Ovary (tissue), 9 donors: Measurements from ENCODE around the gene PRPF38B. TPM values are rescaled to one million over a fixed set of nuclear protein-coding genes. Genes with fewer than 3 reads are reported as not detected.
A peak's percentile ranks its signal among the peaks of the same experiment; 100 is the strongest.

Experiments used
- DNase-seq, 5 donors: peaks; one replicate each; pipeline ENCODE4 v3.0.0-alpha.2; 2019 to 2020
- H3K27ac ChIP-seq, 2 donors: fragments of 200-600 bp; one replicate each; pipeline versions ENCODE4 v1.5.1 to v1.8.0; 2019 to 2022
- H3K27me3 ChIP-seq: fragments of 200-600 bp; one replicate; pipeline ENCODE4 v1.8.0; 2022
- H3K36me3 ChIP-seq: fragments of 200-600 bp; sonication (generic); one replicate; pipeline ENCODE4 v1.5.1; 2019
- H3K4me1 ChIP-seq: one replicate; pipeline ENCODE4 v1.8.1; 2013; ENCODE audit warnings: mild to moderate bottlenecking, moderate library complexity; ENCODE audit not compliant: insufficient read depth
- H3K4me3 ChIP-seq: fragments of 200-600 bp; sonication (generic); one replicate; pipeline ENCODE4 v1.5.1; 2017
- H3K9me3 ChIP-seq, 2 donors: fragments of 200-600 bp in 1 of 2; sonication (generic) in 1 of 2; one replicate each; pipeline versions ENCODE4 v1.5.1 to v1.8.1; 2013 to 2019; ENCODE audit warnings: mild to moderate bottlenecking in 1 of 2, moderate library complexity in 1 of 2
- CTCF ChIP-seq, 3 donors: fragments of 450-650 bp in 2 of 3; fragments of 200-600 bp in 1 of 3; IDR thresholded peaks; one replicate each; pipeline versions ENCODE4 v1.5.1 to v1.8.0; 2016 to 2022; ENCODE audit warnings: antibody characterized with exemption in 3 of 3, mild to moderate bottlenecking in 1 of 3
- EP300 ChIP-seq: sonication (generic); formaldehyde crosslinking; IDR thresholded peaks from one replicate; pipeline ENCODE4 v1.6.1; 2017; ENCODE audit warnings: antibody characterized with exemption
- POLR2A ChIP-seq: fragments of 450-650 bp; IDR thresholded peaks from one replicate; pipeline ENCODE4 v1.6.1; 2017; ENCODE audit warnings: antibody characterized with exemption, mild to moderate bottlenecking, moderate library complexity
- WGBS, 3 donors: extraction: QIAGEN DNeasy Blood & Tissue Kit in 1 of 3; methylation state at CpG; one replicate each; pipeline versions ENCODE4 v1.1.5 to v1.1.7; 2013 to 2017; 5-methylcytosine and 5-hydroxymethylcytosine counted together
- intact Hi-C, 4 donors: fragments of 100-400 bp; cut with DNase I; formaldehyde crosslinking; loops; one replicate each; pipeline versions ENCODE4 v1.11.0 to v1.15.1; 2022 to 2023
- polyA plus RNA-seq, 2 donors: library from polyadenylated mRNA; stranded (reverse); fragments of 200-250 nt in 1 of 2; fragments of 350-450 nt in 1 of 2; fragmentation: Illumina TruSeq in 1 of 2; extraction: RNeasy Lipid Tissue Mini Kit (QIAGEN cat#74804) in 1 of 2; gene quantifications; one replicate each; pipeline ENCODE4 v1.2.3, GENCODE V29; 2013 to 2014
- total RNA-seq, 7 donors: library from RNA; depleted of rRNA in 2 of 7; stranded (reverse); fragments of >200 nt in 2 of 7; fragmentation: NEBNext Ultra II Directional in 3 of 7; extraction: Animal tissue kit (Norgen Biotek cat#: 25700) in 3 of 7; gene quantifications; one replicate each; pipeline versions ENCODE4 v1.1.0 to v1.2.4, GENCODE V29; 2016 to 2023
- donor health status: DM: no; HTN: no; CAD: no; lungs with moderate emphysema.
- donor health status: DM: no; HTN: no; CAD: no.
- donor health status: Bipolar disorder and iron deficiency.
- donor health status: DM: yes; HTN: yes; CAD: no.
- donor health status: DM: no; HTN: no; CAD: no.
- donor health status: DM: yes; HTN: yes; CAD: no.

Gene PRPF38B
- total and polyA plus RNA-seq, 9 donors: 16.5 to 36.2 (median 29.4) TPM

- H3K36me3 ChIP-seq: no peaks in the 10 kb centered on the region
- intact Hi-C loops: loop anchor here in 1 of 4 donors (10.0 kb wide), 1 partner anchor 131 kb away; no protein-coding TSS in a partner anchor
- WGBS, 3 donors: 81 to 87% (median 84%) methylated on average over 4 of the region's 4 CpGs
- H3K27ac ChIP-seq: no peak overlapping the region
- DNase-seq: no peak
- no peaks in the 10 kb centered on the region for H3K9me3 ChIP-seq
- H3K4me3 ChIP-seq: no peak overlapping the region
- H3K27me3 ChIP-seq: no peaks in the 10 kb centered on the region
- TF ChIP-seq POLR2A (no peak), CTCF (IDR thresholded peaks at IDR 0.05) (no peak), EP300 (no peak)
- no peaks in the 10 kb centered on the region for H3K4me1 ChIP-seq
Measured at GRCh38 chr1:108646265-108646647, 45.9 kb upstream of the PRPF38B start.

- no peaks in the 10 kb centered on the region for H3K9me3 ChIP-seq
- no peak overlapping the region for H3K27ac ChIP-seq
- TF ChIP-seq EP300 (no peak), CTCF (IDR thresholded peaks at IDR 0.05) (no peak), POLR2A (no peak)
- H3K27me3 ChIP-seq: no peaks in the 10 kb centered on the region
- WGBS, 3 donors: 84 to 88% (median 85%) methylated on average over 11 of the region's 11 CpGs
- no peaks in the 10 kb centered on the region for H3K4me1 ChIP-seq
- peak in 4 of 5 donors; percentile 14 to 40 (median 28) for DNase-seq
- intact Hi-C loops: loop anchor here in 1 of 4 donors (10.0 kb wide), 1 partner anchor 132 kb away; no protein-coding TSS in a partner anchor
- H3K36me3 ChIP-seq: no peaks in the 10 kb centered on the region
- H3K4me3 ChIP-seq: no peak overlapping the region
Measured at GRCh38 chr1:108646648-108647269, 45.4 kb upstream of the PRPF38B start.

GRCh38 chr1:108653431-108654105 lies 38.5 kb upstream of the PRPF38B start:
- H3K27ac ChIP-seq: no peak overlapping the region
- WGBS, 3 donors: 58 to 77% (median 75%) methylated on average over 2 of the region's 2 CpGs
- TF ChIP-seq POLR2A (no peak), EP300 (no peak), CTCF (IDR thresholded peaks at IDR 0.05) (no peak)
- intact Hi-C loops: no loop called here
- no peak overlapping the region for H3K4me3 ChIP-seq
- no peaks in the 10 kb centered on the region for H3K4me1 ChIP-seq
- no peaks in the 10 kb centered on the region for H3K9me3 ChIP-seq
- H3K36me3 ChIP-seq: no peaks in the 10 kb centered on the region
- no peaks in the 10 kb centered on the region for H3K27me3 ChIP-seq
- no peak for DNase-seq

GRCh38 chr1:108657356-108658080 lies 34.6 kb upstream of the PRPF38B start:
- TF ChIP-seq POLR2A (no peak), EP300 (no peak), CTCF (IDR thresholded peaks at IDR 0.05) (no peak)
- H3K9me3 ChIP-seq: no peaks in the 10 kb centered on the region
- DNase-seq: no peak
- 83 to 90% (median 86%) methylated on average over 5 of the region's 5 CpGs for WGBS, 3 donors
- no peak overlapping the region for H3K4me3 ChIP-seq
- H3K27ac ChIP-seq: no peak overlapping the region
- no peaks in the 10 kb centered on the region for H3K4me1 ChIP-seq
- intact Hi-C loops: no loop called here
- H3K27me3 ChIP-seq: no peaks in the 10 kb centered on the region
- H3K36me3 ChIP-seq: no peaks in the 10 kb centered on the region
